SIG-M5 treated with dmso at 0.1 percent for 504 hours (cell line): ENCODE measurements around the gene ITK.

Experiments used
- DNase-seq: peaks from one replicate; lab custom pipeline; 2025; ENCODE audit not compliant: unreplicated experiment; lab: John Stamatoyannopoulos, UW

Gene ITK

DNA sequence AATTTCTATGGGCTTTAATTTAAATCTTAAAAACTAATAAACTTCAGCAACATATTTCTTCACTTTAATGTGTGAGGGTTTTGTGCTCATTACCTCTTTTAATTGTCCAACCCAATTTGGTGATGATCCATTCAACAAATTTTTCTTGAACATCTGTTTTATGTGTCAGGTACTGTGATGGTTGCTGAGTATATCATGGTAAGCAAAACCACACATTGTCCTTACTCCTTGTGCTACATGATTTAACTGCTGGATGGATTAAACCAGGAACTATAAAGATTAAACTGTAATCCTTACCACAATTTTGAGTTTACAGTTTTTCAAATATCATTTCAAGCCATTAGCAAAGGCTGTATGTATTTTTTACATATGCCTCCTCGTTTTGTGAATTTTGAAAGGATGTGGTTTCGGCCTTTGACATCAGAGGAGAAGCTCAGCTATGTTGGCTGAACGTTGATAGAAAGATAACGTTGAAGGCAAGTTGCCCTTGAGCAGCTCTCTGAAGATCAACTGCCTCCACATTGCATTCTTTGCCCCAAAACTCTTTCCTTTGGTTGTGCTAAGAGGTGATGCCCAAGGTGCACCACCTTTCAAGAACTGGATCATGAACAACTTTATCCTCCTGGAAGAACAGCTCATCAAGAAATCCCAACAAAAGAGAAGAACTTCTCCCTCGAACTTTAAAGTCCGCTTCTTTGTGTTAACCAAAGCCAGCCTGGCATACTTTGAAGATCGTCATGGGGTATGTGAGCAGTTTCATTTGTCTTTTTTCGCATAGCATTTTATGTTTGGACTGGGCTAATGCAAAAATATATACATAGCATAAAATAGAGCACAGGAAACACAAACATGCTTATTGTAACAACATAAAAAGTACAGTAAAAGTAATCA lies at the start of gene ITK:
ITK (plus strand) TSS at position 467 of the 891 bp plus-strand sequence; CDS start at position 605, 138 bp downstream.
- DNase-seq, result no peak

GRCh38 chr5:157130925-157131324 lies 49.7 kb upstream of the ITK start:
- peak; percentile 18 for DNase-seq

DNA sequence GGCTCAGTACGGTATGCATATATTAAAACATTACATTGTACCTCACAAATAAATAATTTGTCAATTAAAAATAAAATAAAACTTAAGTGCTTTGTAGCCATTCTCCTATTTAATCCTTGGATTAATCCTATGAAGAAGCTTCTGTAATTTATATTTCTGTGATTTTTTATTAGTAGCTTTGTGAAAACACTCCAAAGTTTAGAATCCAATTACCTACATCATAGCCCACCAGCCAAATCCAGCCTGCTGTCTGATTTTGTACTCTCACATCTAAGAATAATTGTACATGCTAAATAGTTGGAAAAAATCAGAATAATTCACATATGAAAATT lies 48.4 kb upstream of the ITK start:
- no peak for DNase-seq

GRCh38 chr5:157137691-157138090 lies 42.9 kb upstream of the ITK start:
- DNase-seq, result no peak

DNA sequence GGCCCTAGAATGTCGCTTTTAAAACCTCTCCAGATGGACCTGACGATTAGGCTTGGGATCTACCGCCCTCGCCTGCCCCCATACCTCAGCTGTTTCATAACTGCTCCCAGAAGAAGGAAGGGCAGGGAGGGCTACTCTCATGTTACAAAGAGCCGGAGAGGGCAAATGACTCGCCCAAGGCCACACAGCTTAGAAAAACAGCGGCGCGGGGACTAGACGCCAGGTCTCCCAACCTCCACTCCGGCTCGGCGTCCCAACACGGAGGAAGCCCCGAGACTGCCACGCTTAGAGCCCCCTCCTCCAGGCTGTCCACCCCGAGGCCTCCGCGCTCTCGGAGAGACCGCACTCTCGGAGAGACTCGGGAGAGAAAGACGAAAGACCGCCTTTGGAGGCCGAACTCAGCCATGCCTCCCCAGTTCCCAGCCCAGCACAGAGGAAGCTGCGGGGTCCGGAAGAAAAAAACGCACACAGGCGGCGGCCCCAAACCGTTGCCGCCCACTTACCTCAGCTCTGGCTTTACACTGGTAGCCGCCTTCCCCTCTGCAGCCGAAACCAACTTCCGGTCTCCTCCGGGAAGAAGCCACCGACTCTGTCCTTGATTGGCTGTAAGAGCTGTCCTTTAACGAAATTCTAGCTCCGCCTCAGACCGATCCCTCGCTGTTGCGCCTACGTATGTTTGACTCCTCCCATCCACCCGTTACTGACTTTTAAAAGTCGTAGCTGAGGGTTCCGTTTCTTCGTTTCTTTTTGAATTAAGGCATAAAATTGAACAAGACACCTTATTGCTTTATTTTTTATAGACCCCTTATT lies 38.1 kb upstream of the ITK start, which contains the start of gene MED7:
MED7 (minus strand) TSS at position 549 of the 810 bp plus-strand sequence. CDS start 3,434 bp downstream, outside the sequence.
- DNase-seq, result peak; percentile 99

DNA sequence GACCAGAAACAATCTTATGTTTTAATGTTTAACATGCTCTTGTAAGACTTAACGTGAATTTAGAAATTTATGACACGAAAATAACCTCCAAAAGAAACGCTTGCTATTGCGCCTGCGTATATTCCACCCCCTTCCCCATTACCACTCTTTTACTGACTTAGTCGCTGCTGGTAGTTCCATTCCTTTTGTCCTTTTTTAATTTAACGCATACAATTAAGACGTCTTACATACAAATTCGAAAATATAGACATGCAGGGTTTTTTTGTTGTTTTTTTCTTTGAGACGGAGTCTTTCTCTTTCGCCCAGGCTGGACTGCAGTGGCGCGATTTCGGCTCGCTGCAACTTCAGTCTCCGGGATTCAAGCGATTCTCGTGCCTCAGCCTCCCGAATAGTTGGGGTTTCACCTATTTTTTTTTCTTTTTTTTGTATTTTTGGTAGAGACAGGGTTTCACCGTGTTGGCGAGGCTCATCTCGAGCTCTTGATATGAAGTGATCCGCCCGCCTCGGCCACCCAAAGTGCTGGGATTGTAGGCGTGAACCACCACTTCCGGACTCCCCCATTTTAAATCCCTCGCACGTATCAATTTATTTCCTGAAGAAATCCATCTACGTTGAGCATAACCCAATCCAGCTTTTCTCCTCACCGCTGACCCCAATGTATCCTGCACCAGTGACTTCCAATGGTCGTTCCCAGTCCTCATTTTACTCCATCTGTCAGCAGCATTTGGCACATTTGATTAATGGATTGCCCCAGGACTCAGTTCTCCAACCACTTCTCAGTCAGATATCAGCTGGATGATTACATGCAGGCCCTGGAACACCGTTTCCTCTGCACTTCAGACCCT lies 37.3 kb upstream of the ITK start:
- DNase-seq, result peak; percentile 87

DNA sequence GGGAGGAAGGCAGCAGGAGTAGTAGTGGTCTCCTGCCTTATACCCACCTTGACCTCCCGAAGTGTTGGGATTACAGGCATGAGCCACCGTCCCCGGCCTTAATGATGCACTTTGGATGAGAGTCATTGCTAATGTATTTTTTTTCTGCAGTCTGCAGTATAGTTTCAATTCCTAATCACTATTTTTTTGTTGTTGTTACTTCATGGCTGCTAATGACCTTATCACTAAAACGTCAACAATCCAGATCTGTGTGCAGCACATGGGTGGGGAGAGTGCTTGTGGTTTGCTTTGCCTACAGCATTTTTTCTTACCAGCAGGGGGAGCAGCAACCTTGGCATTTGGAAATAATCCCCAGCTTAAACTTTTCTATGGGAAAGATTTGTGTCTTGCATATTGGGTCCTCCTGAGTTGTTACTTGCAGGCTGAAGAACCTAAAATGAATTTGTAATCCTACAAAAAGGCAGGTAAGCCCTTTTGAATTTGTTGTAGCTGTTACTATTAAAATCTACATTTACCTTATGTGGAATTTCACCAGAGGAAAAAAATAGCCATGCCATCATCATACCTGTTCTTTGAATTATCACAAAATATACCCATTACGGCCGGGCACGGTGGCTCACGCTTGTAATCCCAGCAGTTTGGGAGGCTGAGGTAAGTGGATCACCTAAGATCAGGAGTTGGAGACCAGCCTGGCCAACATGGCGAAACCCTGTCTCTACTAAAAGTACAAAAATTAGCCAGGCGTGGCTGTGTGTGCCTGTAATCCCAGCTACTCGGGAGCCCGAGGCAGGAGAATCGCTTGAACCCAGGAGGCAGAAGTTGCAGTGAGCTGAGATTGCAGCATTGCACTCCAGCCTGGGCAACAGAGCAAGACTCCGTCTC lies 31.7 kb upstream of the ITK start:
- DNase-seq, result peak; percentile 73

DNA sequence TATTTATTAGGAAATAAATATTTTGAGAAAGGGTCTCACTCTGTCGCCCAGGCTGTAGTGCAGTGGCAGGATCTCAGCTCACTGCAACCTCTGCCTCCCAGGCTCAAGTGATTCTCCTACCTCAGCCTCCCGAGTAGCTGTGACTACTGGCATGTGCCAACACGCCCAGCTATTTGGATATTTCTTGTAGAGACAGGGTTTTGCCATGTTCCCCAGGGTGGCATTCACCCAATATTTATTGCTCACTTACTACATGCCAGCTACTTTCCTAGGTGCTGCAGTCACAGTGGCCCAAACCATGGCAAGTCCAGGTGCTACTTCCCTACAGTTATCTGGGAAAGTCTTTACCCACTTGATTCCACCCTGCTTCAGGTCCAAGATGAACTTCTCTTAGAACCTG lies 29.6 kb upstream of the ITK start:
- no peak for DNase-seq

DNA sequence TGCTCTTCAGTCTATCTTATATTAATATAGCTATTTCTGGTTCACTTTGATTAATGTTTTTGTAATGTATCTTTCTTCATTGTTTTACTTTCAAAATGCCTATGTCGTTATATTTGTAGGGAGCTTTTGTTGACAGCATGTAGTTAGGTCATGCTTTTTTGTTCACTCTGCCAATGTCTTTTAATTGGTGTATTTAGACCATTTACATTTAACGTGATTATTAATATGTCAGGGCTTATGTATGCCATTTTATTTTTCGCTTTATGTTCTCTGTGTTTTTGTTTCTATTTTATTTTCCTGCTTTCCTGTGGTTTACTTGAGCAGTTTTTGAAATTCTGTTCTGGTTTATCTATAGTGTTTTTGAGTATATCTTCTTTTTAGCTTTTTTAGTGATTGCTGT lies 25.3 kb upstream of the ITK start:
- no peak for DNase-seq

DNA sequence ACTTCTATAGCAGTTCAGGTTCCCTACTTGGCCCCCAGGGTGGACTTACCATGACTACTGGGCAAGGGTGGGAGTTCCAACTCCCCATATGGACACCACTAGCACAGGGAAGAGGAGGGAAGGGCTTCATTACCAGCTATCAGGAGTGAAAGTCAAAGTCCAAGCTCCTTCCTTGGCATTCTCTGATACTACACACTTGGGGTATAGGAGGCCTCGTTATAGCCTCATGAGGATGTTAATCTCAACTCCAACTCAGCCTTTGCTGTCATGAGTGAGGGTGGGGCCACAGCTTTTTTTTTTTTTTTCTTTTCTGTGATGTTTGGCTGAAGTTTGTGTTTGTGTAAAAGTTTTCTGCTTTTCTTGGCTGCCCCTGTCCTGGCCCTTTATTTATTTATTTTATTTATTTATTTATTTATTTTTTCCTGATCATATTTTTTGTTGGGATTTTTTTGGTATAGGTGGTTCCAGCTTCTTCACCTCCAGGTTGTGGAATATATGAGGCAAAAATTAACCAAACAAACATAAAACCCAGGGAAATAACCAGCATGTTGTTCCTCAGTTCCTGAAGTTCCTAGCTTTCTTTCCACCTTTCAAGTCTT lies 23.2 kb upstream of the ITK start:
- no peak for DNase-seq

GRCh38 chr5:157159209-157159751 lies 21.4 kb upstream of the ITK start:
- no peak for DNase-seq

DNA sequence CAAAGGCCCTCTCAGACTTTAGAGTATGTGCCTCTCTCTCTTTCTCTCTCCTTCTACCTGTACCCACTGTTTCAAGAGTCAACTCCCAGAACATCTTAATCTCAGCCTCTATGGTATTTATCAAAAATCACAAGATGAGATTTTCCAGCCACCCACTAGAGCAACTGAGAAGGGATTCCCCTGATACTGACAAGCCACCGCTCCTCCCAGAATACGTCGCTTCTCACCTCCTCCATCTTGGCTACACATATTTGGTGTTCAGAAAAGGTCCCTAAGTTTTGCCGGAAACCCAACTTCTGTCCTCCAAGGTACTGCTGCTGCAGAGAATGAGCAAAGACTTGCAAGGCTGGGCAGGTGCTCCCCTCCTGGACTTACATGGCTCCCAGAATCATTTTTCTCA lies 20.6 kb upstream of the ITK start:
- no peak for DNase-seq

- no peak for DNase-seq
Observed at GRCh38 chr5:157161996-157162395, 18.6 kb upstream of the ITK start.

DNA sequence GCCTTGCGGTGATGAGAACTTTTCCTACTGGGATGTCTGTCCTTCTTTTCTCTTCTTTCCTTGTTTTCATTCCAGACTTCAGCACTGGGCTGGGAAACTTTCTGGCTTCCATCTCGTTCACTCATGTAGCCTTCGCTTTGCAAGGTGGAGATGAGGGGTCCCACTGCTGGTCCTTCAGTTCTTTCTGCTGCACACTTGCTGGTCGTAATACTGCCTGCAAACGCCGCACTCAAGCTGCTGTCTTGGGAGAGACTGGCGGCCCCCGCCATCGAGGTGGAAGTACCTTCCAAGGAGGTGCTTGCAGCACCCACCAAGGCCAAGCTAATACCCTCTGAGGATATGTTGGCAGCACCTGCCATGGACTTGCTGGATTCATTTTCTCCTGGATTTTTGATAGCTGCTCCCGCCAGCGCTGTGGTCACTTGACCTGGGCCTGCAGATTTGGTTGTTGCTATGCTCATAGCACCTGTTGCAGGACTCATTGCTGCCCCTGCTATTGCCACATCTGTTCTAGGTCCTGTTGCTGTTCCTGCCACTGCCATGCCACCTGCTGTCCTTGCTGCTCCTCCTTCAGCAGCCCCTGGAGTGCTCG lies 17.6 kb upstream of the ITK start:
- DNase-seq, result no peak

- no peak for DNase-seq
Observed at GRCh38 chr5:157164521-157164920, 16.1 kb upstream of the ITK start.

- DNase-seq, result no peak
Observed at GRCh38 chr5:157165261-157165660, 15.4 kb upstream of the ITK start.

DNA sequence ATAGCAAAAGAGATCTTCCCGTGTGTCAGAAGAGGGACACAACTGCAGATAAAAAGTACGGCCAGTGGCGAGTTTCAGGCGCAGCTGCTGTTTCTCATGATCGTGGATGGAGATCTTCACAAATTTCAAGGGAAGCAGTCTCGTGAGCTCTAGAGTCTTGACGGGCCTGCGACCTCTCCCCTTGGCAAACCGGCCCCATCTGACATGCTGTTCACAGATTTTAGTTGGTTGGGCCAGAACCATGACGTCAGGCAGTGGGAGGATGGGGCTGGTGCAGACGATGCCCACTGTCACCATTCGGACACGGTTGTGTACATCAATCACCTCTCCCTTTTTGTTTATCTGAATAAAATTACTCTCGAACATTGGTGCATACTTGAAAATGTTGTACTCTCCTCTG lies 15.0 kb upstream of the ITK start:
- DNase-seq, result no peak

- DNase-seq, result no peak
Observed at GRCh38 chr5:157166214-157167213, 14.1 kb upstream of the ITK start, which contains the start of gene GARIN3. GARIN3 (minus strand) TSS chr5:157166264; CDS start chr5:157166168, 96 bp downstream.
